CD4-positive, alpha-beta T cell treated with Interleukin-17A for 4 hours (primary cell): ENCODE measurements around the gene TP53I13.

Experiments
- DNase-seq: peaks from one replicate; pipeline ENCODE4 v3.0.0-alpha.2; 2020; ENCODE audit warnings: mixed read lengths

TP53I13 gene

GRCh38 chr17:29617125-29617480 lies 48.6 kb downstream of the TP53I13 start:
- peak; percentile 93 for DNase-seq

DNA sequence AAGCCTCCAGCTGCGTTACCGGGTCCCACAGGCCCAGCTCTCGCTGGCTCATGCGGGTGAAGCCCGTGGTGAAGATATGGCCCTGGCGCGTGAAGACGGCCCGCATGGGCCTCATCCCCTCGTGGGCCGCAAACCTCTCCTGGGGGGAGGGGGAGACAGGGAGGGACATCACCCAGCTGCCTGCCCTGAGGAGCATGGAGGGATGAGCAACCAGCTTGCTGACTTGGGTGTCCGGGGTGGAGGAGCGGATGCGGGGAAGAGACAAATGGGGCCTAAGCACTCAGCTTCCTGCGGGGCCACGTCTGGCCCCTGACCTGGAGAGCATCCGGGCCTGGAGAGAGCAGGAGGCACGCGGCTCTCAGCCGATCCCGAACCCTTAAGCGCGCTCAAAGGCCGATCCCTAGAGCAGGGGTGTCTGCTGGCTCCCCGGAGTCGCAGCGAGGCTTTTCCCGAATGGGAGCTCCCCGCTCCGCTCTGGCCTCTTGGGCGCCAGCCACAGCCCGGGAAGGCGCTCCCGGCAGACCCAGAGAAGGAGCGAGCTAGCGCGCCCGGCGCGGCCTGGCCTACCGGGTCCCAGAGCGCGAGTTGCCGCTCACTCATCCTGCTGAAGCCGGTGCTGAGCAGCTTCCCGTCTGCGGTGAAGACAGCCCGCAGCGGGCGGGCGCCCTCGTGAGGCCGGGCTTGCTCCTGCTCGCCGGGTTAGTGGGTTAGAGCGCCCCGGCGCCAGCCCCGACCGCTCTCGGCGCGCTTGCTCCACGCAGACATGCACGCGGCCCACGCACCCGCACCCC lies 49.2 kb downstream of the TP53I13 start:
- peak; percentile 93 for DNase-seq

DNA sequence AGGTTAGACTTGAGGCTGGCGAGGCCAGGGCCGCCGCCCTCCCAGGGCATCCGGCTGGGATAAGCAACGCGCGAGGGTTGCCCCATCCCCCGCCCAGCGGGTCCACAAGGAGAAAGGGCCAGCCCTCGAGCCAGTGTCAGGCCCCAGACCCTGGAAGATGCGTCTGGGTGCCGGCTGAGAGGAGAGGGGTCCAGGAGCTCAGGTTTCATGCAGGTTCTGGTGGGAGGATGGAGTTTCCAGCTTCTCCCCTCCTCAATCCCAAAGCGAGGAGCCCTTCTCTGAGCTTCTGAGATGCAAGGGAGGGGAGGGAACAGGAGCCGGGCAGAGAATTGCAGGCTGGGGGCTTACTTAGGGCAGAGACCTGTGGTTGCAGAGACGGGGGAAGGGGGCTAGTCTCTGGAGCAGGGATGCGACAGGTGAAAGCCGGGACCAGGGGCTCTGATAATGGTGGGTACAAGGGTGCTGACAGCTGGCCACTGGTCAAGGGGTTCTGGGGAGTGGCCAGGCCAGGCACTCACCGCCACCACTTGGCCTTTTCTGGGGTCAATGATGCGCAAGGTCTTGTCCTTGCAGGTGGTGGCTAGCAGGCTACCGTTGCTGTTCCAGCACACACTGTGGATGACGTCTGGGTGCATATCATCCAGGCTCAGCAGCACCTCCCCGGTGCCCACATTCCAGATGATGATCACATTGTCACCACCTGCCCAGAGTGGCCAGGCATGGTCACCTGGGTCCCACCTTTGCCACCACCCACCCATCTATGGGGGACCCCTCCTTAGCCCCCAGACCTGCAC lies 50.0 kb downstream of the TP53I13 start:
- DNase-seq: no peak

DNA sequence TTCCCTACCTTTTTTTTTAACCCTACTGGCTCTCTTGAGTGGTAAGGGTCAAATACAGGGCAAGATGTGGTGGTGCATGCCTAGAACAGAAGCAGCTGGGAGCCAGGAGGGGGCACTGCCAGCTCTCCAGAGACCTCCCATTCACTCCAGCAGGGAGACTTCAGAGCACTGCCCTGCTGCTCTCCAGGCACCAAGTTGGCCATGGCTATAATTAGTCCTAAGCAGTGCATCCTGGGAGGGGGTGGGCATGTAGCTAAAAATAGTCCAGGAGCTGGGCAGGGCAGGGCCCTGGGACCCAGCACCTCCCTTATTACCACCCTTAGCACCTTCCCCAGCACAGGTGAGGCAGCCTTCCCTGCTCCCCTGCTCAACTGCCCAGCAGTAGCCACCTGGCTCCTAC lies 50.8 kb downstream of the TP53I13 start:
- no peak for DNase-seq

GRCh38 chr17:29620271-29620670 lies 51.8 kb downstream of the TP53I13 start:
- DNase-seq: no peak

DNA sequence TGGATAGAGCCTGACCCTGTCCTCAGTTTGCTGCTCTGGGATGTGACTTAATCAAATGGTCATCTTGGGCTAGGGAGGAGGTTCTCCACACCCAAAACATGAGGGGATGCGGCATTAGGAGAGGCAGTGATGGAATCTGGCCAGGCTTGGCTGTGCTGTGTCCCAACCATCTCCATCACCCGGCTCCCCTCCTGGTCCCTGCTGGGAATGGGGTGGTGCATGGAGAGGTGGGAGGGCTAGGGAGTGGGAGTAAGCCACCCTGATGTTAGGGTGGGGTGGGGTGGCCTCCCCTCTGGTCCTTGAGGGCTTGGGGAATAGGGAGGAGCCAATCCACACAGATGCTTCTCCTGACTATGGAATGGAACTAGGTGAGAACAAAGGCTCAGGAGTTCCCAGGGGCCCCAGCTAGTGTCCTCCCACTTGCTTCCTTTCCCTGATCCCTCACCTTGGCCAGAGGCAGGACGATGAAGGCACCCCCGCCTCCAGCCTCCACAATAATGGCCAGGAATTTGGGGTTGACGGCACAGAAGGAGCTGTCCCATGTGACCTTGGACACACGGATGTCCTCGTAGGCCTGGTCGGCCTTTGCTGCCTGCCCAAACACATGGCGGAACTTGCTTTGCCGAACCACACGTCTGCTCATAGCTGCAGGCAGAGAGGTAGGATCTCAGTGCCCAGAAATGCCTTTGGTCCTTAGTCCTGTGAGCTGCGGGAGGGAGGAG lies 52.4 kb downstream of the TP53I13 start:
- no peak for DNase-seq

DNA sequence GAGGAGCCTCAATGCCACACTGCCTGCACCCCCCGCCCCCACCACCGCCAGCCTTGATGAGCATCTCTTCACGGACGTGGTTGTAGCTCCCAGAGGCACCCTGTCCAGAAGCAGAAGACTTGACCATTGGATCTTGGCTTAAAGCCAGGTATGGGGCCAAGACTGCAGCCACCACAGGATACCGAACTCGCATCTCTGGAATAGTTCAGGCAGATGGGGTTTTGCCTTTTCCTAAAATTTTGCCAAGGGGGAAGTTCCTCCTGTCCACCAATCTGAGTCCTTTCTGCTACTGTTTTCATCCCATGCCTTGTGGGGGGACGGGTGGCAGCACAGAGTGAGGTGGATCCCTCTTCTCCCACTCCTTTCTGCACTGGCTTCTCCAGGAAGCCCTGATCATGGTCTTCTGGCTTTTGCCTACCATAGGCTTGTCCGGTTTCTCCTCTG lies 53.3 kb downstream of the TP53I13 start:
- DNase-seq: no peak
